ENCODE results near the gene YARS1. TPM values are rescaled to one million over a fixed set of nuclear protein-coding genes. Genes with fewer than 3 reads are reported as not detected.

The YARS1 gene
- polyA plus RNA-seq, 4 donors = 53.6 to 69.5 (median 59.9) TPM

Other genes with a start within 250 kb of the YARS1 start
- 10 to 100 TPM; 22.2 to 42.0 (median 37.4) TPM for gene ZBTB8OS, start 166.8 kb downstream of the YARS1 start, polyA plus RNA-seq (ENCODE audit: insufficient read length in 4 of 4)
- gene RBBP4, start 166.2 kb downstream of the YARS1 start, polyA plus RNA-seq (ENCODE audit: insufficient read length in 4 of 4) = 100 to 1,000 TPM; 231 to 380 (median 338) TPM
- 1 to 10 TPM; 1.6 to 6.2 (median 2.2) TPM for gene SYNC, start 114.6 kb downstream of the YARS1 start, polyA plus RNA-seq (ENCODE audit: insufficient read length in 4 of 4)
- gene S100PBP, start 295 bp upstream of the YARS1 start, polyA plus RNA-seq (ENCODE audit: insufficient read length in 4 of 4) = 10 to 100 TPM; 33.5 to 47.6 (median 37.9) TPM
- gene FNDC5, start 53.6 kb upstream of the YARS1 start, polyA plus RNA-seq (ENCODE audit: insufficient read length in 4 of 4) = 10 to 100 TPM; 44.6 to 94.3 (median 60.2) TPM
- gene HPCA, start 69.1 kb upstream of the YARS1 start, polyA plus RNA-seq (ENCODE audit: insufficient read length in 4 of 4) = 1 to 10 TPM in 2 of 4 donors, under 1 TPM in 2; 0.56 to 1.4 (median 1.0) TPM
- gene TMEM54, start 84.0 kb upstream of the YARS1 start, polyA plus RNA-seq (ENCODE audit: insufficient read length in 4 of 4) = 10 to 100 TPM in 2 of 4 donors, 1 to 10 TPM in 2; 8.7 to 17.9 (median 11.1) TPM
- 10 to 100 TPM; 15.4 to 18.0 (median 16.6) TPM for gene RNF19B, start 147.5 kb upstream of the YARS1 start, polyA plus RNA-seq (ENCODE audit: insufficient read length in 4 of 4)
- gene AK2, start 219.5 kb upstream of the YARS1 start, polyA plus RNA-seq (ENCODE audit: insufficient read length in 4 of 4) = 100 to 1,000 TPM; 133 to 230 (median 201) TPM